IPS DF 6.9 (cell line): ENCODE data around the gene CPT1A.
A peak's percentile ranks its signal among the peaks of the same experiment; 100 is the strongest.

Source experiments
- DNase-seq: peaks from one replicate; pipeline ENCODE4 v3.0.0-alpha.2; 2013; ENCODE audit warnings: low read depth, low spot score
- H3K27ac ChIP-seq: one replicate; pipeline ENCODE4 v1.5.1; 2013; ENCODE audit warnings: low read length, control low read depth
- H3K27me3 ChIP-seq: 2 replicates; pipeline ENCODE4 v1.6.1; 2013; ENCODE audit warnings: mild to moderate bottlenecking, low read length; ENCODE audit not compliant: control insufficient read depth, insufficient read depth
- H3K36me3 ChIP-seq: 2 replicates; pipeline ENCODE4 v1.6.1; 2013; ENCODE audit warnings: low read length; ENCODE audit not compliant: control insufficient read depth, insufficient read depth
- H3K4me1 ChIP-seq: 2 replicates; pipeline ENCODE4 v1.6.1; 2013; ENCODE audit warnings: low read length; ENCODE audit not compliant: control insufficient read depth, insufficient read depth
- H3K4me3 ChIP-seq: 2 replicates; pipeline ENCODE4 v1.5.1; 2013; ENCODE audit warnings: mild to moderate bottlenecking, low read length
- H3K9me3 ChIP-seq: 2 replicates; pipeline ENCODE4 v1.6.1; 2013; ENCODE audit warnings: low read length, inconsistent platforms; ENCODE audit not compliant: control insufficient read depth, insufficient read depth
- WGBS: extraction: QIAGEN DNeasy Blood & Tissue Kit; methylation state at CpG from one replicate; pipeline ENCODE4 v1.1.7; 2013; ENCODE audit warnings: mixed read lengths, missing lambda C conversion rate; ENCODE audit not compliant: insufficient read length, insufficient coverage; 5-methylcytosine and 5-hydroxymethylcytosine counted together

CPT1A gene

GRCh38 chr11:68840661-68841653 lies 759 bp downstream of the CPT1A start:
- no peaks in the 10 kb centered on the region for H3K9me3 ChIP-seq
- peak overlapping the region; percentile 44; the same call in 1 of the 2 replicates for H3K4me3 ChIP-seq
- WGBS = no CpG with 5 or more reads among the region's 90 CpGs
- no peaks in the 10 kb centered on the region for H3K36me3 ChIP-seq
- no peak overlapping the region for H3K27ac ChIP-seq
- peaks cover 3% of the 10 kb centered on the region; the same call in 1 of the 2 replicates for H3K4me1 ChIP-seq
- peaks cover 28% of the 10 kb centered on the region for H3K27me3 ChIP-seq
- DNase-seq = no peak

- Histone ChIP-seq H3K9me3 (no peaks in the 10 kb centered on the region), H3K4me3 (no peak overlapping the region; the same call in 1 of the 2 replicates), H3K27me3 (peaks cover 24% of the 10 kb centered on the region), H3K36me3 (no peaks in the 10 kb centered on the region), H3K4me1 (peaks cover 3% of the 10 kb centered on the region; the same call in 1 of the 2 replicates), H3K27ac (no peak overlapping the region)
- no peak for DNase-seq
- WGBS = no CpG with 5 or more reads among the region's 19 CpGs
These were observed 1.6 kb downstream of the CPT1A start for GRCh38 chr11:68839911-68840641.

GRCh38 chr11:68839054-68839865 lies 2.5 kb downstream of the CPT1A start:
- Histone ChIP-seq H3K9me3 (no peaks in the 10 kb centered on the region), H3K36me3 (no peaks in the 10 kb centered on the region), H3K27ac (no peak overlapping the region), H3K4me1 (peaks cover 3% of the 10 kb centered on the region; the same call in 1 of the 2 replicates), H3K27me3 (peaks cover 24% of the 10 kb centered on the region), H3K4me3 (peak overlapping the region; percentile 39; the same call in 1 of the 2 replicates)
- DNase-seq = peak; percentile 66
- WGBS = no CpG with 5 or more reads among the region's 61 CpGs

GRCh38 chr11:68838572-68838964 lies 3.1 kb downstream of the CPT1A start:
- Histone ChIP-seq H3K4me1 (peaks cover 2% of the 10 kb centered on the region; the same call in 1 of the 2 replicates), H3K27me3 (peaks cover 22% of the 10 kb centered on the region), H3K27ac (no peak overlapping the region), H3K4me3 (no peak overlapping the region), H3K36me3 (no peaks in the 10 kb centered on the region), H3K9me3 (no peaks in the 10 kb centered on the region)
- no peak for DNase-seq
- whole genome bisulfite sequencing = no CpG with 5 or more reads among the region's 8 CpGs

GRCh38 chr11:68837583-68838571 lies 3.8 kb downstream of the CPT1A start:
- Histone ChIP-seq H3K27ac (no peak overlapping the region), H3K4me3 (no peak overlapping the region), H3K9me3 (no peaks in the 10 kb centered on the region), H3K27me3 (peaks cover 15% of the 10 kb centered on the region), H3K36me3 (no peaks in the 10 kb centered on the region), H3K4me1 (peaks cover 1% of the 10 kb centered on the region; the same call in 1 of the 2 replicates)
- WGBS = no CpG with 5 or more reads among the region's 17 CpGs
- no peak for DNase-seq

GRCh38 chr11:68835749-68836148 lies 6.0 kb downstream of the CPT1A start:
- Histone ChIP-seq H3K27me3 (no peaks in the 10 kb centered on the region; the same call in 1 of the 2 replicates), H3K4me1 (peaks cover 1% of the 10 kb centered on the region; the same call in 1 of the 2 replicates), H3K27ac (no peak overlapping the region), H3K36me3 (no peaks in the 10 kb centered on the region), H3K9me3 (no peaks in the 10 kb centered on the region), H3K4me3 (no peak overlapping the region)
- WGBS = no CpG with 5 or more reads among the region's 4 CpGs
- DNase-seq = no peak

GRCh38 chr11:68835328-68835727 lies 6.4 kb downstream of the CPT1A start:
- H3K4me1 ChIP-seq = 0 out of 2 replicates have a peak, but pooled peaks cover 3% of the 10 kb centered on the region
- WGBS = no CpG with 5 or more reads among the region's 5 CpGs
- no peak overlapping the region for H3K27ac ChIP-seq
- no peaks in the 10 kb centered on the region for H3K36me3 ChIP-seq
- H3K4me3 ChIP-seq = no peak overlapping the region
- H3K27me3 ChIP-seq = no peaks in the 10 kb centered on the region
- no peaks in the 10 kb centered on the region for H3K9me3 ChIP-seq
- no peak for DNase-seq

- no peaks in the 10 kb centered on the region for H3K9me3 ChIP-seq
- no peak for DNase-seq
- no peak overlapping the region for H3K27ac ChIP-seq
- peaks cover 5% of the 10 kb centered on the region; the same call in 1 of the 2 replicates for H3K4me1 ChIP-seq
- no peaks in the 10 kb centered on the region for H3K36me3 ChIP-seq
- WGBS = no CpG with 5 or more reads among the region's 8 CpGs
- no peaks in the 10 kb centered on the region for H3K27me3 ChIP-seq
- H3K4me3 ChIP-seq = no peak overlapping the region
These were observed 9.1 kb downstream of the CPT1A start for GRCh38 chr11:68832476-68833181.

- H3K4me3 ChIP-seq = no peak overlapping the region
- H3K4me1 ChIP-seq = peaks cover 5% of the 10 kb centered on the region; the same call in 1 of the 2 replicates
- H3K27me3 ChIP-seq = no peaks in the 10 kb centered on the region
- H3K36me3 ChIP-seq = no peaks in the 10 kb centered on the region
- H3K27ac ChIP-seq = no peak overlapping the region
- no peak for DNase-seq
- no peaks in the 10 kb centered on the region for H3K9me3 ChIP-seq
- 100% methylated on average over 1 of the region's 5 CpGs for WGBS
These were observed 10.6 kb downstream of the CPT1A start for GRCh38 chr11:68831124-68831523.
